ENCODE results near the gene KLF3.
"Not testable (repeated sequence)": the region's sequence is repeated elsewhere in the genome, so short reads cannot be mapped to it uniquely, and the experiment has no call there.

Gene KLF3

DNA sequence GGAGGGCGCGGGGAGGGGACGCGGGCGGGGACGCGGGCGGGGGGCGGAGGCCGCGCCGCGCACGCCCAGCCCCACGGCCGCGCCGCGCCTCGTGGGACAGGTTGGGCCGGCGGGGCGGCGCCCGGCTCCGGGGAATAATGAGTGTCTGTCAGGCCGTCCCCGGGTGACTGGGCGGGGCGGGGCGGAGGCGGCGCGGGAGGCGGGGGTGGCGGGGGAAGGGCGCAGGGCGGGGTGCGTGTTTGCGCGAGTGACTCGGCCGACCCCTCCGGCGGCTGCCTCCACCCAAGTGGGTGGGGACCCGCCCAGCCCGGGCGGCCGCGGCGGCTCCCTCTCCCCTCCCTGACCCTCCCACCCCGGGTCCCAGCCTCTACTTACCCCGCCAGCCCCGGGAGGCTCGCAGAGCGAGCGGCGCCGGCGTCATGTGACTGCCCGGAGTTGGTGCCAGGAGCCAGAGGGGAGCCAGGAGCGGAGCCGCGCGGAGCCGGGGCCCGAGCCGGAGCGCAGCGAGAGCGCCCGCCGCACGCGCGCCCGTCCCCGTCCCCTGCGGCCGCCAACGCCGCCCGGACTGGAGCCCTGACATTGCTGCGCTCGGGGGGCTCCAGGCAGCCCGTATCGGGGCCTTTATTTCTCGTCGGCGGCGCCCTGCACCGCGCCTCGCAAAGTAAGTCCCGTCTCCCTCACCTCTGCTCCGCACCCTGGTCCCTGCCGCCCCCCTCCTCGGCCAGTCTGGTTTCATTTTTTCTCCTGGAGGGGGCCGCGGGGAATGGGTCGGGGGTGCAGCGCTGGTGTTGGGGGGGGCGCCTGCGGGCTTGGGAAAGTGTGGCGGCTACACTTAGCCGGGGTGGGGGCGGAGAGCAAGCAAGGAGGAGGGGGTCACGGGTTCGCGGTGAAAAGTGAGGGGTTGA is at the start of gene KLF3:
TSS of gene KLF3 (plus strand) at position 399 of the 905 bp plus-strand sequence. CDS start 16,427 bp downstream, outside the sequence.
- DNase-seq = peak; percentile 54

DNA sequence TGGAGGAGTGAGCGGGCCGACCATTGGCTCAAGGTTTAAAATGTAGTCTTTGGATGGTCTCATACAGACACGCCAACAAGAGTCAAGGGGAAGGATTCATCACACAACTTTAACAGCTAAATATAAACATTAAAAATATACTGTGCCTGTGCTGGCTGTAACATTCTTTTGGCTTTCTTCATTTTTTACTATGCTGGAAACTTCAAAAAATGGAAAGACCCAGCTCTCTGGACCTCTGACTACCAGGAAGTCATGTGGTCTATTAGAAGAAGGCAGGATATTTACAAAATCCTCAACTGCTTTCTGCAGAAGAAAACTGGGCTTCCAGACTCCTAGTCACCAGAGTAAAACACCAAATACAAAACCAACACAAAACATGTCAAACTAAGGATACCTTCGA is 49.8 kb upstream of the KLF3 start:
- DNase-seq = no peak

GRCh38 chr4:38615847-38616246 is 48.2 kb upstream of the KLF3 start:
- DNase-seq = no peak

DNA sequence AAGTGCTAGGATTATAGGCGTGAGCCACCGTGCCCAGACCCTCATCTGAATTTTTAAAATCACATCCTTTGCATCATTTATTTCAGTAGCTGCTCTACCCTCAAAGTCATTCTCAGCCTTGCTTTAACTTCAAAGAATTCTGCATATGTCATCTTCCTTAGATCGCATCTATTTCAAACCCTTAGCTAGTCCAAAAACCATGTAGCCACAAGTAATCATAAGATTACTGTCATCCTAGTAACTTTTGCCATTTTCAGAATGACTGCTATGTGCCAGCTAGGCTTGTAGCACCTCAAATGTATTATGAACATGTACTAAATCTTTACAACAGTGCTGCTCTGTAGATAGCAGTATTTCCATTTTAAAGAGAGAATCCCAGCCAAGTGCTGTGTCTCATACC is 45.5 kb upstream of the KLF3 start:
- DNase-seq = no peak

DNA sequence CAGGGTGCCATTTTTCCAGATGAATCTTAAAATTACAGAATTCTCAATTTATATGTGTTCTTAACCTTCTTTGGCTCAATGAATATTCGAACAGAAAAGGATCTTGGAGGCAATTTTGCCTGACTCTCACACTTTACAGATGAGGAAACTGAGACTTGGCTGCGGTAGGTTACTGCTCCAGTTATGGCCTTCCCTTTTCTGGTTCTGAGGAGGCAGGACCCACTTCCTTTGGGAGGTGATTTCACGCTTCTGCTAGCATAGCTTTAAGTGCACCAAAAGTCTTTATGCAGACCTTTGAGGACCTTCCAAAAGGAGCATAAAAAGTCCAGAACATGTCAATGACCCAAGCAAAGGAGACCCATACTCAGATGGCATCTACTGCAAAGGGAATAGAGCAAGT is 44.7 kb upstream of the KLF3 start:
- no peak for DNase-seq

- DNase-seq = no peak
Measured at GRCh38 chr4:38620065-38620464, 43.9 kb upstream of the KLF3 start.

GRCh38 chr4:38620527-38621027 is 43.4 kb upstream of the KLF3 start:
- no peak for DNase-seq

DNA sequence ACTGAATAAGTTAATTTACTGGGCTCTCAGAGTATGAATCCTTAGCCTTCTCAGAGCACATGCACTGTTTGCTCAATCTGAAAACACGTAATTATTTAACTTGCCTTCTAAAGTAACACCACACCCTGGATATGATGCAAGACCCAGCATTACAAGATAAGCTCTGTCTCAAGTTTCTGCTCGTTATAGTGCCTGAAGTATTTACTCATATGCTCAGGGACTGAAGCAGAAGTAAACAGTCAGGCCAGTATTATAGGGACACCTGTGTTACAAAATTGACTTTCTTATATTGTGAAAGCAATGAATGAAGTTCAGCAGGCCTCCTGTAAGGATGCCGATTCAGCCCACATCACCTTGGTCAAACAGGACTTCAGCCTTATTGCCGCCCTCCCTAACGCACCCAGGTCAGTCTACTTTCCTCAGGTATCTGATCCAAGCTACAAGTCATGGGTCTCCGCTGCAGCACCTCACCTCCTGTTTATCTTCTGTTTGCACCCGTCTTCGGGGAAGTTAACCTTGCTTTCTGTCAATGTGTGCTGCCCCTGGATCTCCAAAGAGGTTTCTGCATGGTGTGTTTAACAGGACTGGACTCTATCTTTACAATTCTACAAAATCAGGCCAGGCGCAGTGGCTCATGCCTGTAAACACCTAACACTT is 42.8 kb upstream of the KLF3 start:
- peak; percentile 43 for DNase-seq

- no peak for DNase-seq
Measured at GRCh38 chr4:38621831-38622230, 42.2 kb upstream of the KLF3 start.

- not testable (repeated sequence) for DNase-seq
Measured at GRCh38 chr4:38622340-38622739, 41.7 kb upstream of the KLF3 start.

DNA sequence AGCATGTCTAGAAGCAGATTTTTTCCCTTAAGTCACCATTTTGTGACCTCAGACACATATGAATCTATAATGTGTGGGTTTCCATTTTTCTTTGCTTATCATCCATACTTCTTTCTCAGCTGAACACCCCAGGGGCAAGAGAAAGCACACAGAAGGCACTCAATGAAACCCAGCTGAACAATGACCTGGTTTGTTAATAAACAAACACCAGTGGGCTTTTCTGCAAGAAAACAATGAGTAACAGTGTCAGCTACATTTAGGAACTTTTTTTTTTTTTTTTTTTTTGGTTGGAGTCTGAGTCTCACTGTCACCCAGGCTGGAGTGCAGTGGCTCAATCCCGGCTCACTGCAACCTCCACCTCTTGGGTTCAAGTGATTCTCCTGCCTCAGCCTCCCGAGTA is 40.7 kb upstream of the KLF3 start:
- no peak for DNase-seq

DNA sequence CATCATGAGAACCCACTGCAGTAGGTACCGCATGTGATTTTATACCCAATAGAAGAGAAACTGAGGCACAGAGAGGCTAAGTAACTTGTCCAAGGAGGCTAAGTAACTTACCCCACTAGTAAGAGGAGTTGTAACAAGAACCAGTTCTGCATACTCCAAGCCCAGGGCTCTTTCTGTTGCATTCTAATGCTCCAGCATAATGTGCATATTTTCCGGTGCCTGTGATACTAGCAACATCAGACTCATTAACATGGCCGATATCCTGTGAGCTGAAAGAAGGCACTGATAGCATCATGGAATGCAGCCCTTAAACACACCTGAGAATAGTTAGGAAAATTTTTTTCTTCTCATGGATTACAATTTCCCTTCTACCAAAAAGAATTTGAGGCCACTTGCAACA is 39.7 kb upstream of the KLF3 start:
- no peak for DNase-seq

DNA sequence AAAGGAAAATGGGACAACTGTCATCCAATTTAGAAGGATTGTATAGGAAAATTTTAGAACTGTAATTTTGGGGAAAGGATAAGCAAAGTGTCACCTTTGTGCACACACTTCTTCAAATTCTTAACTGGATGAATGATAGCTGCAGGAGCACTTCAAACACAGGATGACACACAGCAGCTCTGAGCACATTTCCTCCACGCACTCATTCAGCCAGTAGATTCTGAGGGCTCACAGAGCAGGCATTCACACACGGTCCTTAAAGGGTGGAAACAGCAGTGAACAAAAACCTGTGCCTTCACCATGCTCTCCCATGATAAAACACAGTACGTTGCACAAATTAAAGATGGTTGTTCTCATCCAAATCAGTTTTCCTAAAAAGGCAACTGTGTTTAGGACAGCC is 38.5 kb upstream of the KLF3 start:
- DNase-seq = no peak

DNA sequence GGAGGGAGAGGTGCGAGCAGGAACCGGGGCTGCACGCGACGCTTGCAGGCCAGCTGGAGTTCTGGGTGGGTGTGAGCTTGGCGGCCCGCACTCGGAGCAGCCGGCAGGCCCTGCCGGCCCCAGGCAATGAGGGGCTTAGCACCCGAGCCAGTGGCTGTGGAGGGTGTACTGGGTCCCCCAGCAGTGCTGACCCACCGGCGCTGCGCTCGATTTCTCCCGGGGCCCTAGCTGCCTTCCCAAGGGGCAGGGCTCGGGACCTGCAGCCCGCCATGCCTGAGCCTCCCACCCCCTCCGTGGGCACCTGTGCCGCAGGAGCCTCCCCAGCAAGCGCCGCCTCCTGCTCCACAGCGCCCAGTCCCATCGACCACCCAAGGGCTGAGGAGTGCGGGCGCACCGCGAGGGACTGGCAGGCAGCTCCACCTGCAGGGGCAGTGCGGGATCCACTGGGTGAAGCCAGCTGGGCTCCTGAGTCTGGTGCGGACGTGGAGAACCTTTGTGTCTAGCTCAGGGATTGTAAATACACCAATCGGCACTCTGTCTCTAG is 37.0 kb upstream of the KLF3 start:
- DNase-seq = not testable (repeated sequence)

DNA sequence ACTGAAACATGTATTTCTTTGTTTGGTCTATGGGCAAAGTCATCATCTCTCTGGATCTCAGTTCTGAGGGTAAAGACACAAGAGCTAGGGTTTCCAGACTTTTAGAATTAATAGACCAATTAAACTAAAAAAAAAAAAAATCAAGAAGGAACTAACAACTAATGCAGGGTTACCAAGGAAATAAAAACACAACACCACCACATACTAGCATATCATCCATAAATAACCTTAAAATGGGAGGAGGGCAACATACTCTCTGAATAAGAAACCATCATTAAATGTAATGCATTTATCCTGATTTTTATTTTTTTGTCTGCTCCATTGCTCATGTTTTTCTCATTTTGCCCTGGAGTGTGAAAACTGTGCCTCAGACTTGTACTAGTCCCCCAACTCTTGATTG is 33.5 kb upstream of the KLF3 start:
- DNase-seq = no peak

DNA sequence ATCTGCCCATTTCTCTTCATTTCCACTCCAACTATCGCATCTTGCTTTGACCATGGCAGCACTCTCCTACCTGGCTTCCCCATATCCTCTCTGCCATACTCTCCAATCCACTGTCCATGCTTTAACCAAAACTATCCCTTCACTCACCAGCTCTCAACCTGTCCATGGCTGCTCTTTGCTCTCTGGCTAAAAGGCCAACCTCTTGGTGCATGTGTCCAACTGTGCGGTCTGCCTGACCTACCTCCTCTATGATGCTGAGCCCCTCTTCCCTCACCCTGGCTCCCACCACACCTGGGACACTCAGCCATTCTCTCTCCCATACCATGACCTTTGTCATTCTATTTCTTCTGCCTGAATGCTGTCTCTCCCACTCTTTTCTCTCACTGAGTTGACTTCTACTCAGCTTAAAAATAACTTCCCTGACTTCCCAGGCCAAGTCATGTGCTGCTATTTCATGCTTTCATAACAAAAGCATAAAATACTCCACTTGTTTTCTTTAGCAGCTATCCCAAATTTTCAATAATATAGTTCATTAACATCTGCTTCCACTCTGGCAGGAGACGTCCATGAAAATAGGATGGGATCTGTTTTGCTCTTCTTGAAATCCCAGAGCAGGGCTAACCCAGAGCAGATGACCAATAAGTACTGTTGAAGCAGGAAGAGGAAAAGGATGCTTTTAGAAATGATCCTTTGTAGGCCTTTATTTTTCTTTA is 29.8 kb upstream of the KLF3 start:
- DNase-seq = no peak

DNA sequence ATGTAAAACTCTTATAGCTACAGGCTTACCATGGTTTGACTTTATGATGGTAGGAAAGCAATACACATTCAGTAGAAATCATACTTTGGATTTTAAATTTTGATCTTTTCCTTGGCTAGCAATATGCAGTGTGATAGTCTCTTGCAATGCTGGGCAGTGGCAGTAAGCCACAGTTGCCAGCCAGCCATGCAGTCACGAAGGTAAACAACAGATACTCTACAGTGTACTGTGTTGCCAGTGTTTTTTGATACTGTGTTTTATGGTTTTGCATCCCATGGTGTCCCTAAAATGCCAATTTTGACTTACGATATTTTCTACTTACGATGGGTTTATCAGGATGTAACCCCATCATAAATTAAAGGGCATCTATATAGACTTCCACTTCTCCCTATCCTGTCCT is 24.8 kb upstream of the KLF3 start:
- no peak for DNase-seq

- DNase-seq = no peak
Measured at GRCh38 chr4:38641811-38642210, 22.2 kb upstream of the KLF3 start.

DNA sequence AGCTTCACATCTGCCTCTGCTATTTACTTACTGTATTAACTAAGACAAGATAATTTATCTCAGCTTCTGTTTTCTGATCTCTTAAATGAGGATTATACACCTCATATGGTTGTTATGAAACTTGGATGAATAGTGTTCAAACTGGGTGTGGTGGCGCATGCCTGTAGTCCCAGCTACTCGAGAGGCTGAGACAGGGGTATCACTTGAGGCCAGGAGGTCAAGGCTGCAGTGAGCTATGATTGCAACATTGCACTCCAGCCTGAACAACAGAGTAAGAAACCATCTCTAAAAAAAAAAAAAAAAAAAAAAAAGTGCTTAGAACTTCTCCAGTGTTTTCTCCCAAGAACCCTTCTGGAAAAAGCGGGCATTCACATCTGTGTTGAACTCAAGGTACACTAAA is 19.8 kb upstream of the KLF3 start:
- DNase-seq = no peak

DNA sequence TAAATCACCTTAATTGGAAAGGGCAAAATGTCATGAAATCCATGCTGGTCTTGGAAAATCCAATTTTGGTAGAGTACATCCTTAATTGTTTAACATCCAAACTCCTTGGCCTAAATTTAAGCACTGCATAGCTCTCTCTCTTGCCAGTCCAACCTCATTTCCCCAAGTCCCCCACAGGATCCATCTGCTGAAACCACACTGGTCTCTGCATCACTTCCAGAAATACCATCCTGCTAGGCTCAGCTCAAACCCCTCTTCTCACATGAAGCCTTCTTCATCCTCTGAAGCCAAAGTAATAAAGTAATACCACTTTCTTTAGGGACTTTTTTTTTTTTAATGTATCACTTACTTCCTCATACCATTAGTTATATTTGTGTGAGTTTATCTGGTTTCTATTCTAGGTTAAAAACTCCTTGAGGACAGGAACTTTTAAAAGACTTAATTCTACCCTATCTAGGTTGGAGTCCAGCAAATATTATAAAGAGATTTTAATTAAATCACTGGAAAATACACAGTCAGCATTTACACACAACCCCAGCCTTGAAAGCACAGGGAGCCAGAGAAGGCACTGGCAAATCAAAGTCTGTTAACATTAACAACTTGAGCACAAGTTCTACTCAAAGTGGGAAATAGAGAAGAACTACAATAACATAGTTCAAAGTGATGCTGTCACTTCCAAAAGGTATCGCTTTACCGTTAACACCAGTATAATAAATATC is 16.7 kb upstream of the KLF3 start:
- no peak for DNase-seq

DNA sequence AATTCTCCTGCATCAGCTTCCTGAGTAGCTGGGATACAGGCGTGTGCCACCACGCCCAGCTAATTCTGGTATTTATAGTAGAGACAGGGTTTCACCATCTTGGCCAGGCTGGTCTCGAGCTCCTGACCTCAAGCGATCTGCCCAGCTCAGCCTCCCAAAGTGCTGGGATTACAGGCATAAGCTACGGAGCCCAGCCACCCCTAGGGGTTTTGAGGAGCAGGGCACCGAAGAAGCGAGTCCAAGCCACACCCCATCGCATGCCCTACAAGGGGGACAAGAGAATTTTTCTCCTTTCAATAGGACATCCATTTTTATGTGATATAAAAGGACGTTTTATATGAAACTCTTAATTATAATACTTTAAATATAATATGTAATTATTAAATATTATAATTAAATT is 13.9 kb upstream of the KLF3 start:
- no peak for DNase-seq

- DNase-seq = no peak
Measured at GRCh38 chr4:38654273-38654672, 9.7 kb upstream of the KLF3 start.

DNA sequence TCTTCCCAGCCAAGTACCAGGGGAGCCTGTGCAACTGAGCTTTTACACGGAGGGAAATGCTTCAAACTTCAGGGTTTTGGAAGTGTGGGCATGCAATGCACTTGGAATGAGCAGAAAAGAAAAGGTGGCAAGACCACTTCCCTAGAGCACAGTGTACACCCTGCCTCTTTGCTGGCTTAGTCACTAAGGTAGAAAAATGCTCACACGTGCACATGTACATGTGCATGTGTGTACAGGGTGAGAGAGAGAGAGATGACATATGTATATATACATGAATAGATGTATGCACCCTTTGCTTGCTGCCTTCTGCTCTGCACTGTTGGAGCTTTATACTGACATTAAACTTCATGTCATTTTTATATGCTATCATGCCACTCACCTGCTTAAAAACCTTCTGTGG is 7.9 kb upstream of the KLF3 start:
- no peak for DNase-seq

All from NCI-H748 treated with DMSO at 0.1 percent for 48 hours (cell line).